ENCODE results near the gene FOXL2NB. TPM values are rescaled to one million over a fixed set of nuclear protein-coding genes. Genes with fewer than 3 reads are reported as not detected.

Gene FOXL2NB
- total RNA-seq, 6 donors from 2014 or later, result 0.07 TPM; not detected in 5

GRCh38 chr3:138941259-138941885 is 5.6 kb upstream of the FOXL2NB start:
- no peak for TF ChIP-seq POLR2AphosphoS5 (IDR thresholded peaks at IDR 0.05)
- TF ChIP-seq POLR2A (IDR thresholded peaks at IDR 0.05), result no peak
- TF ChIP-seq CTCF (IDR thresholded peaks at IDR 0.05), result peak in 4 of 6 experiments; percentile 11 to 20 (median 16)
- no peak for TF ChIP-seq EP300 (IDR thresholded peaks at IDR 0.05)
- H3K27ac ChIP-seq, result no peak overlapping the region
- H3K4me1 ChIP-seq, result peaks cover 56 to 65% (median 60%) of the 10 kb centered on the region in 4 donors
- no peaks in the 10 kb centered on the region for H3K9me3 ChIP-seq
- no peak overlapping the region for H3K4me3 ChIP-seq
- peaks cover 2 to 99% (median 68%) of the 10 kb centered on the region in 4 donors for H3K27me3 ChIP-seq
- no peak for ATAC-seq (ENCODE audit: low FRiP score in 2 of 2)
- H3K36me3 ChIP-seq, result no peaks in the 10 kb centered on the region
- WGBS, 2 donors, result 37 to 51% methylated on average over 6 to 7 of the region's 7 CpGs
- DNase-seq, result peak in 1 of 2 donors; percentile 36

- Histone ChIP-seq H3K4me3 (no peak overlapping the region), H3K9me3 (no peaks in the 10 kb centered on the region), H3K36me3 (no peaks in the 10 kb centered on the region), H3K27me3 (peaks cover 2 to 99% (median 67%) of the 10 kb centered on the region in 4 donors), H3K4me1 (peaks cover 56 to 65% (median 60%) of the 10 kb centered on the region in 4 donors), H3K27ac (no peak overlapping the region)
- ATAC-seq (ENCODE audit: low FRiP score in 2 of 2) (no peak), DNase-seq (no peak)
- WGBS, 2 donors, result 57 to 71% methylated on average over 4 of the region's 4 CpGs
- no peak for TF ChIP-seq CTCF (IDR thresholded peaks at IDR 0.05)
- no peak for TF ChIP-seq POLR2AphosphoS5 (IDR thresholded peaks at IDR 0.05)
- TF ChIP-seq EP300 (IDR thresholded peaks at IDR 0.05), result no peak
- no peak for TF ChIP-seq POLR2A (IDR thresholded peaks at IDR 0.05)
Observed at GRCh38 chr3:138942271-138942670, 4.7 kb upstream of the FOXL2NB start.

GRCh38 chr3:138942861-138943623 is 4.0 kb upstream of the FOXL2NB start:
- Histone ChIP-seq H3K4me3 (no peak overlapping the region), H3K9me3 (no peaks in the 10 kb centered on the region), H3K27ac (no peak overlapping the region), H3K4me1 (peaks cover 53 to 61% (median 55%) of the 10 kb centered on the region in 4 donors), H3K27me3 (peaks cover 2 to 97% (median 63%) of the 10 kb centered on the region in 4 donors), H3K36me3 (no peaks in the 10 kb centered on the region)
- WGBS, 2 donors, result 15 to 18% methylated on average over 13 to 19 of the region's 25 CpGs
- ATAC-seq (ENCODE audit: low FRiP score in 2 of 2), result no peak
- DNase-seq, result peak in 1 of 2 donors; percentile 48
- TF ChIP-seq CTCF (IDR thresholded peaks at IDR 0.05) (no peak), POLR2AphosphoS5 (IDR thresholded peaks at IDR 0.05) (peak in 1 of 2 donors; percentile 26)

- no peak for ATAC-seq (ENCODE audit: low FRiP score in 2 of 2)
- WGBS, 2 donors, result 11 to 15% methylated on average over 30 of the region's 30 CpGs
Observed at GRCh38 chr3:138943724-138944653, 3.0 kb upstream of the FOXL2NB start.

More at GRCh38 chr3:138943724-138944653, 3.0 kb upstream of the FOXL2NB start:
- peaks cover 2 to 97% (median 61%) of the 10 kb centered on the region in 4 donors for H3K27me3 ChIP-seq
- TF ChIP-seq POLR2A (IDR thresholded peaks at IDR 0.05) (no peak), POLR2AphosphoS5 (IDR thresholded peaks at IDR 0.05) (no peak), CTCF (IDR thresholded peaks at IDR 0.05) (no peak), EP300 (IDR thresholded peaks at IDR 0.05) (no peak)
- H3K36me3 ChIP-seq, result no peaks in the 10 kb centered on the region
- DNase-seq, result peak in 1 of 2 donors; percentile 43
- no peak overlapping the region for H3K27ac ChIP-seq
- no peaks in the 10 kb centered on the region for H3K9me3 ChIP-seq
- peaks cover 44 to 52% (median 46%) of the 10 kb centered on the region in 4 donors for H3K4me1 ChIP-seq
- H3K4me3 ChIP-seq, result no peak overlapping the region

Measured in upper lobe of left lung (tissue), 6 donors.